Upper lobe of right lung (tissue), 1 donor: ENCODE measurements around the gene MC1R. TPM values are rescaled to one million over a fixed set of nuclear protein-coding genes. Genes with fewer than 3 reads are reported as not detected.
A peak's percentile ranks its signal among the peaks of the same experiment; 100 is the strongest.

ENCODE experiments used
- ATAC-seq: fragments of 200-7000 bp; cut with Tn5 transposase; one replicate; pipeline ENCODE4 v1.9.1; 2020; ENCODE audit warnings: mild to moderate bottlenecking, moderate library complexity
- DNase-seq: peaks from one replicate; pipeline ENCODE4 v3.0.0-alpha.2; 2020
- H3K27ac ChIP-seq: fragments of 200-600 bp; one replicate; pipeline ENCODE4 v1.8.0; 2022
- H3K27me3 ChIP-seq: fragments of 200-600 bp; one replicate; pipeline ENCODE4 v1.8.0; 2022; ENCODE audit warnings: mild to moderate bottlenecking
- H3K36me3 ChIP-seq: fragments of 200-600 bp; one replicate; pipeline ENCODE4 v1.8.0; 2022
- H3K4me1 ChIP-seq: fragments of 200-600 bp; one replicate; pipeline ENCODE4 v1.8.0; 2022
- H3K4me3 ChIP-seq: fragments of 200-600 bp; one replicate; pipeline ENCODE4 v1.8.0; 2022; ENCODE audit warnings: mild to moderate bottlenecking
- H3K9me3 ChIP-seq: fragments of 200-600 bp; one replicate; pipeline ENCODE4 v1.8.0; 2022
- CTCF ChIP-seq: fragments of 200-600 bp; IDR thresholded peaks from one replicate; pipeline ENCODE4 v1.8.0; 2022; ENCODE audit warnings: antibody characterized with exemption
- intact Hi-C: fragments of 100-400 bp; cut with DNase I; formaldehyde crosslinking; loops from one replicate; pipeline ENCODE4 v1.11.0; 2022
- total RNA-seq: library from RNA; stranded (reverse); fragmentation: NEBNext Ultra II Directional; extraction: Animal tissue kit (Norgen Biotek cat#: 25700); gene quantifications from one replicate; pipeline ENCODE4 v1.2.1, GENCODE V29; 2021
- donor health status: DM: no; HTN: yes; CAD: no; lungs with severe emphysema.

MC1R gene
- total RNA-seq, 1 donor from 2014 or later = 3.6 TPM

- Histone ChIP-seq H3K36me3 (peaks cover 31% of the 10 kb centered on the region), H3K4me1 (no peaks in the 10 kb centered on the region), H3K27ac (peak overlapping the region; percentile 55), H3K9me3 (no peaks in the 10 kb centered on the region), H3K4me3 (peak overlapping the region; percentile 21), H3K27me3 (no peaks in the 10 kb centered on the region)
- ATAC-seq (no peak), DNase-seq (peak; percentile 60)
- TF ChIP-seq CTCF = no peak
- intact Hi-C loops = no loop called here
Measured at GRCh38 chr16:89957216-89957785, 38.6 kb downstream of the MC1R start.

GRCh38 chr16:89958068-89958467, 39.4 kb downstream of the MC1R start:
- no peaks in the 10 kb centered on the region for H3K4me1 ChIP-seq
- H3K9me3 ChIP-seq = no peaks in the 10 kb centered on the region
- no peak for TF ChIP-seq CTCF
- H3K27ac ChIP-seq = no peak overlapping the region
- peaks cover 31% of the 10 kb centered on the region for H3K36me3 ChIP-seq
- intact Hi-C loops = no loop called here
- H3K27me3 ChIP-seq = no peaks in the 10 kb centered on the region
- H3K4me3 ChIP-seq = peak overlapping the region; percentile 21
- peak; percentile 79 for DNase-seq
- ATAC-seq = peak; percentile 82

DNA sequence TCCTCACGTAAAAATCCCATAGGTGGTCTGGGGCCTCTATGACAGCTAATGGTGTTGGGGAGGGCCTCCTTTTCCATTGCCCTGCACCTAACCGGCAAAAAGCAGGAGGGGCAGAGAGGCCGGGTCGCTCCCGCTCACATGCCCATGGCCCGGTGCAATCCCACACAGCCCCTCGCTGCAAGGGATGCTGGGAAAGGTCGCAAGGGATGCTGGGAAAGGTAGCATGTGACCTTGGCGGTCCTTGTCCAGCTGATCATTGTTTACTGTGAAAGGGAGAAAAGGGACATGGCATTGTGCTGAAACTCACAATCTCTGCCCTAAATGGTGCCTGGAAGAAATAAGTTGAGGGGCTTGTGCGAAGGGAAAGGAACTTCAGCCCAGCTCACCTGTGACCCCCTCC, 39.9 kb downstream of the MC1R start:
- H3K4me3 ChIP-seq = no peak overlapping the region
- peaks cover 31% of the 10 kb centered on the region for H3K36me3 ChIP-seq
- no peak overlapping the region for H3K27ac ChIP-seq
- ATAC-seq = no peak
- no peaks in the 10 kb centered on the region for H3K9me3 ChIP-seq
- no peak for TF ChIP-seq CTCF
- no peaks in the 10 kb centered on the region for H3K4me1 ChIP-seq
- H3K27me3 ChIP-seq = no peaks in the 10 kb centered on the region
- DNase-seq = no peak
- intact Hi-C loops = no loop called here

DNA sequence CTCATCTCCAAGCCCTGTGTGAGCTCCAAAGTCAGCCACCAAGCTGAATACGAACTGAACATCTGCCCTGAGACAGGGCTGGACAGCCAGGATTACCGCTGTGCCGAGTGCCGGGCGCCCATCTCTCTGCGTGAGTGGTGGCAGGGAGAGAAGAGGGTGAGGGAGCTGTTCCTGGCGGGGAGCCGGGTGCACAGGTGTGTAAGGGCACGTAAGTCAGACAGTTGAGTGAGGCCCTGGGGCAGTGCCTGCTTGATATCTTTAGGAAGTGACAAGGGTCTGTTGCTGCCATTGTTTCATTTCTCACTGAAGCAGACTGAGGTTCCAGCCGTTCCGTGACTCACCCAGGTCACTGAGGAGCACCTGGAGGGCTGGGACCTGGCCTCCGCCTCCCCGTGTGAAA, 42.3 kb downstream of the MC1R start:
- intact Hi-C loops = no loop called here
- Histone ChIP-seq H3K36me3 (peaks cover 35% of the 10 kb centered on the region), H3K27ac (no peak overlapping the region), H3K4me1 (no peaks in the 10 kb centered on the region), H3K9me3 (no peaks in the 10 kb centered on the region), H3K4me3 (no peak overlapping the region), H3K27me3 (no peaks in the 10 kb centered on the region)
- ATAC-seq = no peak
- TF ChIP-seq CTCF = no peak
- no peak for DNase-seq

- no peak for DNase-seq
- TF ChIP-seq CTCF = no peak
- Histone ChIP-seq H3K27me3 (no peaks in the 10 kb centered on the region), H3K27ac (no peak overlapping the region), H3K9me3 (no peaks in the 10 kb centered on the region), H3K4me3 (no peak overlapping the region), H3K36me3 (peaks cover 31% of the 10 kb centered on the region), H3K4me1 (no peaks in the 10 kb centered on the region)
- no peak for ATAC-seq
- intact Hi-C loops = no loop called here
Measured at GRCh38 chr16:89961920-89962319, 43.3 kb downstream of the MC1R start.
